GM21529 (cell line): ENCODE measurements around the gene PRR7.

ENCODE experiments used
- ATAC-seq: cut with Tn5 transposase; IDR thresholded peaks from one replicate; pipeline ENCODE4 v1.9.1; 2021; ENCODE audit not compliant: unreplicated experiment

Gene PRR7

GRCh38 chr5:177468685-177469628, 22.3 kb downstream of the PRR7 start:
- no peak for ATAC-seq

GRCh38 chr5:177469750-177470525, 23.3 kb downstream of the PRR7 start:
- ATAC-seq = no peak

GRCh38 chr5:177470759-177471536, 24.3 kb downstream of the PRR7 start:
- ATAC-seq = no peak

GRCh38 chr5:177471610-177472356, 25.2 kb downstream of the PRR7 start:
- ATAC-seq = no peak

- peak; percentile 39 for ATAC-seq
These were observed 26.1 kb downstream of the PRR7 start for GRCh38 chr5:177472460-177473442.

DNA sequence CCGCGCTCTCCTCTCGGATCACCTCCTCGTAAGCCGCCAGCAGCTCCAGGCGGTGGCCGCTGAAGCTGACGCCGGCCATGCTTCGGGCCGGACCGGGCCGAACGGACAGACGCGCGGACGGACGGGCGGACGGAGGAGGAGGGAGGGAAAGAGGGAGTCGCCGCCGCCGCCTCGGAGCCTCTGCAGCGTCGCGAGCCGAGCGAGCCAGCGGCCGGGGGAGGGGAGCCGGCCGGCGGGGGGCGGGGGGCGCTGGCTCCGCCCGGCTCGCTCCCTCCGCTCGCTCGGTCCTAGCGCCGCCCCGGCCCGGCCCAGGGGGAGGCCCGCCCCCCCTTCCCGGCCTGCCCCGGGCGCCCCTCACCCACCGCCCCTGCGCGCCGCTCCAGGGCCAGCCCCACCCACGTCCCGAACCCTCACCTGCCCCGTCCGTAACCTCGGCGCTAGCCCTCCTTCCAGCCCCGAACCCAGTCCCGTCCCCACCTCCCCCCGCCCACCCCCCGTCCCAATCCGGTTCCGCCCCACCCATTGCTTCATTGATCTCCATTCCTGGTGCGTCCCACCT, 26.9 kb downstream of the PRR7 start, which contains the start of gene DBN1:
TSS of gene DBN1 (minus strand) at position 192 of the 559 bp plus-strand sequence. CDS start at position 79, 113 bp downstream.
- peak; percentile 39 for ATAC-seq

DNA sequence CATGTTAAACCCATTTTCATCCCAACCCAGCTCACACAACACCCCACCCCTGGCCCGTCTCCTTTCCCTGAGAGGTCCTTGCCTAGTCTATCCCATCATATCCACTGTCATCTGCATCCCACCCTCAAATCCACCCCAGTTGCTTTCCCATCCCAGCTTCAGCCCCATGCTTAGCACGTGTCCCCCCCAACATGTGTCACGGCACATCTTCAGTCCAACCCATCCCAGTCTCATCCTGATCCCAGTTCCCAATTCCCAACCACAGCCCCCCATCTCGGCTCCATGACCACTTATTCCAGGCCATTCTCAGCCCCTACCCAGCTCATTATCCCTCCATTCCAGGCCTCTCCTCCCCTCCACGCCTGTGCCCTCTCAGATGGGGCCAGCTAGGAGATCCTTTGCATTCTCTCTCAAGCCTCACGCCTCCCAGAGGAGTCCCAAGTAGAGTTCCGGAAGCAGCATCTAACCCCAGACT, 27.4 kb downstream of the PRR7 start:
- no peak for ATAC-seq

DNA sequence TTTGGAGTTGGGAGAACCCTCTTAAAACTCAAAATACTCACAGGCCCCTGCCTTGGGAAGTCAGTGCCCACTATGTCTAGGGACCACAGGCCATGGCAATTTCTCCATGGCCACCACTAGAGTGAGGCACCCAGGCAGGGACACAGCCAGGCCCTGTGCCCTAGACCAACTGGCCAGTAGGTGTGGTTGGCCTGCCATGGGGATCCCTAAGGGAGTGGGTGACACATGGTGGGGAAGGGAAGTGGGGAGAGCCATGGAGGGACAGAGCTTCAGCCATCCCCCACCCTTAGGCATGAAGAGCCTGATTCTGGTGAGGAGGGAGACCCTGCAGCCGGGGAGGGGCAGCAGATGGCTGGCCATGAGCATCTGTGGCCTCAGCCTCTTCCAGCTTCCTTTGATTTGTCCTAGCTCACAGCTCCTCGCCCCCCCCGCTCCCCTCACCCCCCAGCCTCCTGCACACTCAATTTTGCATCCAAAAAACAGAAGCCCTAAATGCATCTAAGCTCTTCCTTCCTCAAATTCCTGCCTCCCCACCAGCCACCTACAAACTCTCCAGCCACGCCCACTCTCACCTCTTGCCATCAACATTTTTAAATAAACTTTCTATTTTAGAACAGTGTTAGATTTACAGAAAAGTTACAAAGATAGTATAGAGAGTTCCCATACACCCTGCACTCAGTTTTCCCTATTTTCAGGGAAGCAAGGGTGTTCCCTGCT, 28.4 kb downstream of the PRR7 start:
- no peak for ATAC-seq

DNA sequence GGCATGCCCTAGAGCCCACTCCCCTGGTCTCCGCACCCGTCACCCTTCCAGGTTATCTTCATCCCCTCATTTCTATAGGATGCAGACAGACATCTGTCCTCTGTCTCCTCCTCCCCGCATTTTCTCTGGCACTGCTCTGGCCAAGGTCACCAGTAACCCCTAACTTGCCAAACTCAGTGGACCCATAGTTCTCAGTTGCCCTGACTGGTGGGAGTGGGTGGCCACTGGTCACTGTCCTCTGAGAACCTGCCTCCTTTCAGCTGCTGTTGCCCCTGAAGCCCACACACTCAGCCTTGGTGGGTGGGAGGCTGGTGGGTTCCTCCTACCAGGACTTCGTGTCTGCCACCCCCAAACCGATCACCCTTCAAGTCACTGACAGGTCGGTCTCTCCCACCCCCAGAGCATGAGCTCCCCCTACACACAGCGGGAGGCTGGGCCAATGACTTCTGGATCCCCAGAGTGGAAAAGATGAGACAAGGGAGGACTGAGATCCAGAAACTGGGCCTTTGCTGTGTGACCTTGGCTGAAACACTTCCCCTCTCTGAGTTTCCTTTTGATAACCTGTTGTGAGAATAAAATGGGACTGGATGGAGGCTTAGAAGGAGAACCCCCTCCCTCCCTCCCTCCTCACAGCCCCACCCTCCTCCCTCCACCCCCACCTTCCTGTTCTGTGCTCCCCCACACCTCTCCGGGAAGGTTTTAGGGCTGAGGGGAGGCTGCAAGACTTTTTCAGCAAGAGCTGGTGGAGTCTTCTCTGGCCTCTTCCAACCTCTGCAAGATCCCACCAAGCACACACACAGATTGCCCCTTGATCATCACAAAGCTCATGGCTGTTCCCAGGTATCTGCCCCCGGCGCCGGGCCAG, 29.2 kb downstream of the PRR7 start:
- no peak for ATAC-seq

GRCh38 chr5:177476531-177477233, 30.1 kb downstream of the PRR7 start:
- ATAC-seq = no peak

- no peak for ATAC-seq
These were observed 31.3 kb downstream of the PRR7 start for GRCh38 chr5:177477701-177478477.

GRCh38 chr5:177478711-177479646, 32.4 kb downstream of the PRR7 start:
- ATAC-seq = no peak

DNA sequence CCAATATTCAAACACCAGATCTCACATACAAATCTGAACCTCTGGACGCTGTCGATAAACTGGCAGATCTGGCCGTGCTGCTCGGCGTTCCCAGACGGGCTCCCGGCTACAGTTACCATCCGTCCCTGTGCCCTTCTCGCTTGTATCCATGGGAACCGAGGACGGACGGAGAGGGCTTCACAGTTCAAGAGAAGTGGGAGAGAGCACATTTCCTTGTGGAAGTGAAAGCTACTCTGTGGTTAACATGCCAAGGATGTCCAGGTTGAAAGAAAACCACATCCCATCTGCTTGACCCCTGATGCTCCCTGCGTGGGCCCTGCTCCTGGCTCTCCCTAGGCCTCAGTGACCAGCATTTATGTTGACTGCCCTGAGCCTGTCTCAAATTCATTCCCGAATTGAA, 33.2 kb downstream of the PRR7 start:
- ATAC-seq = no peak

- no peak for ATAC-seq
These were observed 35.8 kb downstream of the PRR7 start for GRCh38 chr5:177482359-177482795.

- ATAC-seq = no peak
These were observed 36.4 kb downstream of the PRR7 start for GRCh38 chr5:177483042-177483441.
